DND-41 (cell line): ENCODE measurements around the gene OR5AU1.

Source experiments
- ATAC-seq: fragments of 200-7000 bp; cut with Tn5 transposase; 3 replicates; pipeline ENCODE4 v1.9.1; 2021; ENCODE audit warnings: low read depth; ENCODE audit not compliant: insufficient read depth
- DNase-seq: peaks from one replicate; pipeline ENCODE4 v3.0.0-alpha.2; 2020
- H2AFZ ChIP-seq: 2 replicates; pipeline ENCODE4 v1.6.0; 2012; ENCODE audit warnings: low read depth, low read length
- H3K27ac ChIP-seq: 2 replicates; pipeline ENCODE4 v1.5.1; 2012; ENCODE audit warnings: low read length, inconsistent platforms
- H3K27me3 ChIP-seq: fragments of 200-600 bp; sonication (generic); 2 replicates; pipeline ENCODE4 v1.6.0; 2012; ENCODE audit warnings: low read length, mild to moderate bottlenecking, inconsistent platforms; ENCODE audit not compliant: insufficient read depth, poor library complexity
- H3K36me3 ChIP-seq: 2 replicates; pipeline ENCODE4 v1.5.1; 2012; ENCODE audit warnings: low read length, inconsistent platforms; ENCODE audit not compliant: insufficient read depth
- H3K4me1 ChIP-seq: 2 replicates; pipeline ENCODE4 v1.5.1; 2012; ENCODE audit warnings: mild to moderate bottlenecking, low read length; ENCODE audit not compliant: insufficient read depth
- H3K4me2 ChIP-seq: 2 replicates; pipeline ENCODE4 v1.6.0; 2012; ENCODE audit warnings: mild to moderate bottlenecking, moderate library complexity, low read length, inconsistent platforms; ENCODE audit not compliant: insufficient read depth
- H3K4me3 ChIP-seq, 2 experiments: fragments of 200-600 bp in 1 of 2; shearing (Covaris generic) in 1 of 2; 2 replicates each; pipeline ENCODE4 v1.5.1; 2012 to 2016; ENCODE audit warnings: inconsistent platforms in 2 of 2, low read length in 2 of 2, mild to moderate bottlenecking in 2 of 2, low read depth in 1 of 2, moderate library complexity in 1 of 2
- H3K79me2 ChIP-seq: 2 replicates; pipeline ENCODE4 v1.6.0; 2012; ENCODE audit warnings: low read length, inconsistent platforms; ENCODE audit not compliant: insufficient read depth
- H3K9ac ChIP-seq: 2 replicates; pipeline ENCODE4 v1.6.0; 2012; ENCODE audit warnings: low read depth, mild to moderate bottlenecking, inconsistent platforms, low read length, moderate library complexity
- H3K9me3 ChIP-seq: 2 replicates; pipeline ENCODE4 v1.5.1; 2012; ENCODE audit warnings: low read length, moderate library complexity, mild to moderate bottlenecking, inconsistent platforms; ENCODE audit not compliant: insufficient read depth, severe bottlenecking
- H4K20me1 ChIP-seq: 2 replicates; pipeline ENCODE4 v1.6.0; 2012; ENCODE audit warnings: low read length; ENCODE audit not compliant: insufficient read depth
- CTCF ChIP-seq: IDR thresholded peaks from 2 replicates; pipeline ENCODE4 v1.5.1; 2012; ENCODE audit warnings: borderline replicate concordance, low read length, moderate library complexity, mild to moderate bottlenecking; ENCODE audit not compliant: poor library complexity, severe bottlenecking; ENCODE audit errors: extremely low read depth
- EZH2 ChIP-seq: IDR thresholded peaks from 3 replicates; pipeline ENCODE4 v1.6.1; 2012; ENCODE audit warnings: borderline replicate concordance, low read depth, mild to moderate bottlenecking, moderate library complexity, low read length, inconsistent platforms; ENCODE audit not compliant: severe bottlenecking

OR5AU1 gene

DNA sequence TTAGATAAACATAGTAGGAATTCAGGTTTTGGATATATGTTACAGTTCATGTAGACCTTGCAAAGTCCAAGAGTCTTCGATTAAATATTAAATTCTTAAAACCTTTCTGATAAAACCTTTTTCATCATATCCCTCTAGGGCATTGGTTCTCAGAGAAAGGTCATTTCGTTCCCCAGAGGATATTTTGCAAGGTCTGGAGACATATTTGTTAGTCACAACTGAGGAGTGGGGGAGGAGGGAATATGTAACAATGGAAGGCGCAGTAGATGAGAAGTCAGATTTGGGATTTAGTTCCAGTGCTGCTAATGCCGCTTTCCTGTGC, 49.7 kb downstream of the OR5AU1 start:
- Histone ChIP-seq H3K4me1 (peaks cover 37% of the 10 kb centered on the region), H3K79me2 (peaks cover 25% of the 10 kb centered on the region), H2AFZ (0 out of 2 replicates have a peak overlapping the region, but pooled peaks have one; percentile 56), H3K27ac (no peak overlapping the region), H3K4me2 (no peak overlapping the region), H4K20me1 (no peaks in the 10 kb centered on the region), H3K27me3 (no peaks in the 10 kb centered on the region), H3K36me3 (no peaks in the 10 kb centered on the region), H3K4me3 (no peak overlapping the region), H3K9ac (no peak overlapping the region), H3K9me3 (no peaks in the 10 kb centered on the region)
- DNase-seq: no peak
- no peak for TF ChIP-seq CTCF
- TF ChIP-seq EZH2: no peak
- no peak for ATAC-seq

- peak overlapping the region; percentile 85 for H3K9ac ChIP-seq
- peaks cover 47% of the 10 kb centered on the region for H3K4me1 ChIP-seq
Observed at GRCh38 chr14:21105095-21105494, 50.8 kb downstream of the OR5AU1 start.

More at GRCh38 chr14:21105095-21105494, 50.8 kb downstream of the OR5AU1 start:
- TF ChIP-seq CTCF (no peak), EZH2 (no peak)
- Histone ChIP-seq H2AFZ (no peak overlapping the region), H3K4me2 (peak overlapping the region; percentile 92), H3K4me3 (peak overlapping the region; percentile 44 to 77; a peak in 3 of 4 replicates), H3K79me2 (peaks cover 25% of the 10 kb centered on the region), H3K27ac (peak overlapping the region; percentile 95), H3K27me3 (no peaks in the 10 kb centered on the region), H3K9me3 (no peaks in the 10 kb centered on the region), H4K20me1 (no peaks in the 10 kb centered on the region), H3K36me3 (no peaks in the 10 kb centered on the region)
- ATAC-seq (no peak), DNase-seq (no peak)
